Tibial nerve (tissue), 4 donors: Measurements from ENCODE around the gene KLLN. TPM values are rescaled to one million over a fixed set of nuclear protein-coding genes. Genes with fewer than 3 reads are reported as not detected.
A peak's percentile ranks its signal among the peaks of the same experiment; 100 is the strongest.
"Not testable (repeated sequence)": the region's sequence is repeated elsewhere in the genome, so short reads cannot be mapped to it uniquely, and the experiment has no call there.

Experiments used
- DNase-seq, 2 donors: peaks; one replicate each; pipeline ENCODE4 v3.0.0-alpha.2; 2019; ENCODE audit warnings: low spot score in 2 of 2
- H3K27ac ChIP-seq, 4 donors: fragments of 200-600 bp; sonication (generic) in 3 of 4; one replicate each; pipeline ENCODE4 v1.5.1; 2017 to 2019; ENCODE audit warnings: mild to moderate bottlenecking in 1 of 4
- H3K27me3 ChIP-seq, 2 donors: fragments of 200-600 bp; sonication (generic) in 1 of 2; one replicate each; pipeline versions ENCODE4 v1.5.1 to v1.6.0; 2017 to 2019
- H3K36me3 ChIP-seq, 3 donors: fragments of 200-600 bp; sonication (generic); one replicate each; pipeline ENCODE4 v1.5.1; 2018 to 2019
- H3K4me1 ChIP-seq, 4 donors: fragments of 200-600 bp; sonication (generic) in 3 of 4; one replicate each; pipeline ENCODE4 v1.5.1; 2017 to 2019
- H3K4me3 ChIP-seq, 4 donors: fragments of 200-600 bp; sonication (generic) in 3 of 4; one replicate each; pipeline ENCODE4 v1.5.1; 2017 to 2019; ENCODE audit warnings: mild to moderate bottlenecking in 1 of 4, moderate library complexity in 1 of 4
- H3K9me3 ChIP-seq, 4 donors: fragments of 200-600 bp; sonication (generic) in 3 of 4; one replicate each; pipeline ENCODE4 v1.5.1; 2017 to 2019
- EP300 ChIP-seq, 2 donors: sonication (generic); formaldehyde crosslinking; IDR thresholded peaks; one replicate each; pipeline ENCODE4 v1.6.1; 2017; ENCODE audit warnings: antibody characterized with exemption in 2 of 2, mild to moderate bottlenecking in 1 of 2
- POLR2A ChIP-seq, 2 donors: fragments of 450-650 bp; IDR thresholded peaks; one replicate each; pipeline ENCODE4 v1.6.1; 2017; ENCODE audit warnings: antibody characterized with exemption in 2 of 2, mild to moderate bottlenecking in 2 of 2, moderate library complexity in 2 of 2
- WGBS, 2 donors: methylation state at CpG; one replicate each; pipeline ENCODE4 v1.1.5; 2018; 5-methylcytosine and 5-hydroxymethylcytosine counted together
- total RNA-seq, 4 donors: library from RNA; depleted of rRNA; stranded (reverse); fragments of >200 nt; gene quantifications; one replicate each; pipeline ENCODE4 v1.1.0, GENCODE V29; 2016
- TF ChIP-seq, protein P1 (sequence below), 5 experiments: fragments of 200-600 bp in 3 of 5; fragments of 450-650 bp in 2 of 5; sonication (generic) in 3 of 5; IDR thresholded peaks; one replicate each; pipeline ENCODE4 v1.5.1; 2016 to 2019; ENCODE audit warnings: antibody characterized with exemption in 5 of 5, mild to moderate bottlenecking in 3 of 5, moderate library complexity in 2 of 5

KLLN gene
- total RNA-seq, 4 donors from 2014 or later = 0.78 to 2.2 (median 1.3) TPM

DNA sequence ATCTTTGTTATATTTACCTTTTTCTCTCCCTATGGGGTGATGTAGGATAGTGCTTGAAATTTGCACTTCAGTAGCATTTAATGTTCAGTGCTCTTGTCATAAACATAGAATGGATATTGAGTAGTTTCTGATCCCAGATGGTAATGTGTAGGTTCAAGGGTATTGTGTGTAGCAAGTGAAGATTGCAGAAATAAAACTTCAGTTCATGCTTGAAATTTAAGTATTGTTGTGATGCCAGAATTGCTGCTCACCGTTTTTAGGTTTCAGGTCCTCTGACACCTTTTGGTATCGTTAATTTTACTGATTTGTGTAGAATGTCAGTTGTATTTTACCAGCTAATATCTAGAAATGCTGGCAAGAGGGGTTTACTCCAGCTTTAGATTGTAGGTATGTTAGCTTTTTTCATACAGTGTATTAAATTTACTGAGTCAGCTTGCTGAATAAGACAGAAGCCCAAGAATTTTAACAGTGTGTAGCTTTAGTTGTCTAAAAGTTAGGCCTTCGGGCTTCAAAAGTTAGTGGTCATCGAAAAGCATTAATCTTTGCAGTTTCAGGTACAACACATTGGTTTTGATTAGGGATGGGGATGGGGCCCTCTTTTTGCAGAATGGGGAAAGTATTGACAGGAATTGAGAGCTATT, 2.0 kb upstream of the KLLN start:
- peaks cover 0 to 31% (median 10%) of the 10 kb centered on the region in 4 donors for H3K4me1 ChIP-seq
- peak overlapping the region; percentile 88 to 98 (median 96) for H3K27ac ChIP-seq
- 1% methylated on average over 4 of the region's 4 CpGs for whole genome bisulfite sequencing, 2 donors

DNA sequence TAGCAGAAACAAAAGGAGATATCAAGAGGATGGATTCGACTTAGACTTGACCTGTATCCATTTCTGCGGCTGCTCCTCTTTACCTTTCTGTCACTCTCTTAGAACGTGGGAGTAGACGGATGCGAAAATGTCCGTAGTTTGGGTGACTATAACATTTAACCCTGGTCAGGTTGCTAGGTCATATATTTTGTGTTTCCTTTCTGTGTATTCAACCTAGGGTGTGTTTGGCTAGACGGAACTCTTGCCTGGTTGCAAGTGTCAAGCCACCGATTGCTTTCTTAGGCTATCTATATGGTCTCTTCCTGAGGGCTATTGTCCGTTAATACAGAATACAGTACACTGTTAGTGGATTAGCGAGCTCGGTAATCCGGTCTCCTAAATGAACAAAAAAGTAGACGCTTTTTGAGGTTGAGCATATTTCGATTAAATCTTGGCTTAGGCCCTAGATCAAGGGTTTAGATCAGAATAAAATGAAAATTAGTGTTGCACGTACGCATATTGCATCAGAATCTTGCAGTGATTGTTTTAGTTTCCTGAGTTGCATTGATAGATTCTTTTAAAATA, 1.2 kb upstream of the KLLN start:
- peak overlapping the region; percentile 62 to 92 (median 88) for H3K4me3 ChIP-seq
- no peaks in the 10 kb centered on the region for H3K27me3 ChIP-seq
- TF ChIP-seq POLR2A (IDR thresholded peaks at IDR 0.05) (no peak), EP300 (IDR thresholded peaks at IDR 0.05) (peak in 1 of 2 donors; percentile 43)
- TF ChIP-seq, protein P1, sequence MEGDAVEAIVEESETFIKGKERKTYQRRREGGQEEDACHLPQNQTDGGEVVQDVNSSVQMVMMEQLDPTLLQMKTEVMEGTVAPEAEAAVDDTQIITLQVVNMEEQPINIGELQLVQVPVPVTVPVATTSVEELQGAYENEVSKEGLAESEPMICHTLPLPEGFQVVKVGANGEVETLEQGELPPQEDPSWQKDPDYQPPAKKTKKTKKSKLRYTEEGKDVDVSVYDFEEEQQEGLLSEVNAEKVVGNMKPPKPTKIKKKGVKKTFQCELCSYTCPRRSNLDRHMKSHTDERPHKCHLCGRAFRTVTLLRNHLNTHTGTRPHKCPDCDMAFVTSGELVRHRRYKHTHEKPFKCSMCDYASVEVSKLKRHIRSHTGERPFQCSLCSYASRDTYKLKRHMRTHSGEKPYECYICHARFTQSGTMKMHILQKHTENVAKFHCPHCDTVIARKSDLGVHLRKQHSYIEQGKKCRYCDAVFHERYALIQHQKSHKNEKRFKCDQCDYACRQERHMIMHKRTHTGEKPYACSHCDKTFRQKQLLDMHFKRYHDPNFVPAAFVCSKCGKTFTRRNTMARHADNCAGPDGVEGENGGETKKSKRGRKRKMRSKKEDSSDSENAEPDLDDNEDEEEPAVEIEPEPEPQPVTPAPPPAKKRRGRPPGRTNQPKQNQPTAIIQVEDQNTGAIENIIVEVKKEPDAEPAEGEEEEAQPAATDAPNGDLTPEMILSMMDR (IDR thresholded peaks at IDR 0.05) = no peak
- peak overlapping the region; percentile 88 to 98 (median 96) for H3K27ac ChIP-seq
- H3K9me3 ChIP-seq = no peaks in the 10 kb centered on the region
- H3K4me1 ChIP-seq = peaks cover 0 to 26% (median 9%) of the 10 kb centered on the region in 4 donors
- H3K36me3 ChIP-seq = no peaks in the 10 kb centered on the region
- DNase-seq = no peak
- 0% methylated on average over 16 of the region's 16 CpGs for WGBS, 2 donors

More for the DNA sequence above, 2.0 kb upstream of the KLLN start:
- no peak for DNase-seq
- no peak for TF ChIP-seq EP300 (IDR thresholded peaks at IDR 0.05)
- TF ChIP-seq, protein P1 (IDR thresholded peaks at IDR 0.05) = no peak
- TF ChIP-seq POLR2A (IDR thresholded peaks at IDR 0.05) = no peak
- Histone ChIP-seq H3K27me3 (no peaks in the 10 kb centered on the region), H3K4me3 (peak overlapping the region; percentile 62 to 92 (median 88)), H3K36me3 (no peaks in the 10 kb centered on the region), H3K9me3 (no peaks in the 10 kb centered on the region)

DNA sequence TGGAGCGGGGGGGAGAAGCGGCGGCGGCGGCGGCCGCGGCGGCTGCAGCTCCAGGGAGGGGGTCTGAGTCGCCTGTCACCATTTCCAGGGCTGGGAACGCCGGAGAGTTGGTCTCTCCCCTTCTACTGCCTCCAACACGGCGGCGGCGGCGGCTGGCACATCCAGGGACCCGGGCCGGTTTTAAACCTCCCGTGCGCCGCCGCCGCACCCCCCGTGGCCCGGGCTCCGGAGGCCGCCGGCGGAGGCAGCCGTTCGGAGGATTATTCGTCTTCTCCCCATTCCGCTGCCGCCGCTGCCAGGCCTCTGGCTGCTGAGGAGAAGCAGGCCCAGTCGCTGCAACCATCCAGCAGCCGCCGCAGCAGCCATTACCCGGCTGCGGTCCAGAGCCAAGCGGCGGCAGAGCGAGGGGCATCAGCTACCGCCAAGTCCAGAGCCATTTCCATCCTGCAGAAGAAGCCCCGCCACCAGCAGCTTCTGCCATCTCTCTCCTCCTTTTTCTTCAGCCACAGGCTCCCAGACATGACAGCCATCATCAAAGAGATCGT, 690 bp upstream of the KLLN start:
- Histone ChIP-seq H3K27ac (peak overlapping the region; percentile 88 to 98 (median 96)), H3K4me1 (peaks cover 0 to 21% (median 5%) of the 10 kb centered on the region in 4 donors), H3K4me3 (peak overlapping the region; percentile 62 to 92 (median 88))
- H3K27me3 ChIP-seq, H3K36me3 ChIP-seq, DNase-seq, H3K9me3 ChIP-seq: not testable (repeated sequence)
- WGBS, 2 donors = 0% methylated on average over 12 to 23 of the region's 47 CpGs

DNA sequence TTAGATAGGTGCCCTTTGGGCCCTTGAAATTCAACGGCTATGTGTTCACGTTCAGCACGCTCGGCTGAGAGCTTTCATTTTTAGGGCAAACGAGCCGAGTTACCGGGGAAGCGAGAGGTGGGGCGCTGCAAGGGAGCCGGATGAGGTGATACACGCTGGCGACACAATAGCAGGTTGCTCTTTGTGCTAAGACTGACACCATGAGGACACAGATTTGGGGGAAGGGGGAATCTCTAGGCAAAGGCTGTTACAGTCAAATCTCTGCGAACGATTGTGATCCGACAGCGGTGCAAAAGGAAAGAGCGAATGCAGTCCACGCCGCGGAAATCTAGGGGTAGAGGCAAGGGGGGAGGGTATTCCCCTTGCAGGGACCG, 667 bp downstream of the KLLN start:
- peak overlapping the region; percentile 62 to 92 (median 88) for H3K4me3 ChIP-seq
- DNase-seq = no peak
- H3K9me3 ChIP-seq = no peaks in the 10 kb centered on the region
- H3K27me3 ChIP-seq = no peaks in the 10 kb centered on the region
- TF ChIP-seq POLR2A (IDR thresholded peaks at IDR 0.05) (no peak), EP300 (IDR thresholded peaks at IDR 0.05) (no peak)
- TF ChIP-seq, protein P1 (IDR thresholded peaks at IDR 0.05) = no peak
- peak overlapping the region; percentile 88 to 98 (median 96) for H3K27ac ChIP-seq
- 0 to 1% methylated on average over 21 of the region's 21 CpGs for WGBS, 2 donors
- H3K36me3 ChIP-seq = no peaks in the 10 kb centered on the region
- peaks cover 0 to 15% (median 2%) of the 10 kb centered on the region in 4 donors for H3K4me1 ChIP-seq

DNA sequence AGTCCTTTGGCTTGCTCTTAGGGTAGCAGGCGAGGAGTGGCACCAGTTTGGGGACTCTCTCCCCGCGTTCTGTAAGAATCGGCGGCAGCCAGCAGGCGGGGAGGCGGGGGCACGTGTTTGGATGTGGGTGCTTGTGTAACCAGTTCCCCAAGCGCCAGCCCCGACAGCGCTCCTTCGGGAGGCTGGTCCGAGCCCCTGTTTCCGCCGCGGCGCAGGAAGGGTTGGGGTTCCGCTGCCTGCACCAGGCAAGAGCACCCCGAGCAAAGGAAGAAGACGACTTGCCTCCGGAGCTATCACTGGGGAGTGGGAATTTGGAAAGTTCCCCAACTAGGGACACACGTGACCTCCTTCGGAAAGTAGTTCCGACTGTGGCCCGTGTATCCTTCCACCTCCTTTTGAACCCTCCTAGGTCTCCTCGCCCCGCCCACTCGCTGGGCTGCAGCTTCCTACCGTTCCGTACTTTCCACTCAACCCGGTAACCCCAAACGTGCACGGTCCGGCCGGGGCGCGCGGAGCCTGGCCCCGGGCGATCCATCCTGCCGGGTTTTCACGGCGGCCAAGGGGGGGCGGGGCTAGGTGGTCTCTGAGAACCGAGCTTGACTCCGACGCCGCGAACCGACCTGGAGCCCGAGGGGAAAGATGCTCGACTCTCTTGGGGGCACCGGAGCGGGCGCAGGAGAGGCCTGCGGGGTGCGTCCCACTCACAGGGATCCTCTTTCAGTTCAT, 1.2 kb downstream of the KLLN start:
- TF ChIP-seq EP300 (IDR thresholded peaks at IDR 0.05) (peak; percentile 76 to 95), POLR2A (IDR thresholded peaks at IDR 0.05) (peak; percentile 67 to 76)
- TF ChIP-seq, protein P1 (IDR thresholded peaks at IDR 0.05) = peak in 2 of 5 experiments; percentile 53 to 54
- peak overlapping the region; percentile 88 to 98 (median 96) for H3K27ac ChIP-seq

More for the DNA sequence above, 1.2 kb downstream of the KLLN start:
- H3K4me1 ChIP-seq = peaks cover 0 to 15% (median 2%) of the 10 kb centered on the region in 4 donors
- no peaks in the 10 kb centered on the region for H3K27me3 ChIP-seq
- peak; percentile 94 to 95 for DNase-seq
- 0 to 1% methylated on average over 43 to 51 of the region's 57 CpGs for WGBS, 2 donors
- H3K9me3 ChIP-seq = no peaks in the 10 kb centered on the region
- H3K4me3 ChIP-seq = peak overlapping the region; percentile 62 to 92 (median 88)
- H3K36me3 ChIP-seq = no peaks in the 10 kb centered on the region
